ENCODE results near the gene ASCL1. TPM values are rescaled to one million over a fixed set of nuclear protein-coding genes. Genes with fewer than 3 reads are reported as not detected.

ASCL1 gene
- polyA plus RNA-seq, 1 donor = not detected

DNA sequence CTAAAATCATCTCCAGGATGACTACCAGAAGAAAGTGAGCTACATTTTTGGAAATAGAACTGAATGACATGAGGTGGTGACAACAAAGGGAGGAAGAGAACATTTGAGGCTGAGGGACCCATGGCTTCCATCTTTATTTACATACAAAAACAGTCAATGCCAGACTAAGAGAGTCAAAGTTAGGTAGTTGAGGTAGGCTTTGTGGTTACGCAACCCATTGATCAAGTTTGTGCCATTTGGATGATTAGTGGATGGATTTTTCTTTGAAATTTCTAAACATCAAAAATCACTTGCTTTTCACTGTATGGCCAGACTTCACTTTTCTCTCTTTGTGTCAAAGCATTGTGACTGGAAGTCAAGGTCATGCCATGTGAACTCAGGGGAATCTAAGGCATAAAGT, 22.9 kb downstream of the ASCL1 start:
- no peak for DNase-seq

DNA sequence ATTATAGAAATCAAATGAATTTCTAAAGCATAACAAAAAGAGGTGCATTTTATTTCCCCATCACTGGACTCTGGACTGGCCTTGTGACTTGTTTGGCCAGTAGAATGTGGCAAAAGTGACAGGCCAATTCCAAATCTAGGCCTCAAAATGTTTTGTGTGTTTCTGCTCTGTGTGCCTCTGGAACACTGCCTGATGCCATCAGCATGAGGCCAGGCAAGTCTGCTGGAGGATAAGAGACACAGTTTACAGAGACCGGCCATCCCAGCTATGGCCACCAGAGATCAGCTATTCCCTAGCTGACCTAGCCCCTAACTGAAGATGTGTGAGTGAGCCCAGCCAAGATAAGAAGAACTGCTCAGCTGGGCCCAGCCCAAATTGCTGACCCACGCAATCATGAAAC, 32.9 kb downstream of the ASCL1 start:
- no peak for DNase-seq

DNA sequence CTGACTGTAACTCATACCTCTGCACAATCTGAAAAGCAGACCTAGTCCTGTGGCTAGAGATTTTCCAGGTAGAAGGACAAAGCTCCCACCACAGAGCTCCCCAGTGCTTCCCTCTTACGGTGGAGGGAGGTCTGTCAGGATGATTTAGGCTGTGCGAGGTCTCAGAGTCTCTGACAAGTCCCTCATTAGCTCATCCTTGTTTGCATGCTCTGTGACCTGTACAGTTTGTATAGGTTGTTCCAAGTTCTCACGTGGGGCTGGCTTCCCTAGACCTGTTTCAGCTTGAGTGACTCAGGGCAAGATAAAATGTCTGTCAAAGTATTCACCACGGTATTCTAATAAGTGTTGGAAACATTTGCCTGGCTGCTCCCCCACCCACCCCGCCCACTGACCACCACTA, 34.8 kb downstream of the ASCL1 start:
- DNase-seq = no peak

DNA sequence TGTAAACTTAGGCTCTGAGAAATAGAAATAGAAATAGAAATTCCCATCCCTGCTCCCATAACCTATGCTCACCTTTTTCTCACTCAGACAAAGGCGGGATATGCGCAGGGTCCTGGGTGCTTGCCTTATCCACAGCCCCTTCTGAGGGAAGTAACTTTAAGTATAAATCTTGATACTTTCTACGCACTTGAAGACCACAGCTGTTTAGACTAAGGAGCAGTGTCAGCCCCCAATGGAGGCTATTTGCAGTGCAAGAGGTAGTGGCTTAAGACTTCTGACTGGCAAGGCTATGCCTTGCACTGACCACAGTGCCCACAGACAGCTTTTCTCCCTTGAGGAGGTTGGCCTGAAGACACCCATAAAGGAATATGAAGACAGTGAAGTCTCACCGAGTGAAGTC, 35.2 kb downstream of the ASCL1 start:
- DNase-seq = no peak

DNA sequence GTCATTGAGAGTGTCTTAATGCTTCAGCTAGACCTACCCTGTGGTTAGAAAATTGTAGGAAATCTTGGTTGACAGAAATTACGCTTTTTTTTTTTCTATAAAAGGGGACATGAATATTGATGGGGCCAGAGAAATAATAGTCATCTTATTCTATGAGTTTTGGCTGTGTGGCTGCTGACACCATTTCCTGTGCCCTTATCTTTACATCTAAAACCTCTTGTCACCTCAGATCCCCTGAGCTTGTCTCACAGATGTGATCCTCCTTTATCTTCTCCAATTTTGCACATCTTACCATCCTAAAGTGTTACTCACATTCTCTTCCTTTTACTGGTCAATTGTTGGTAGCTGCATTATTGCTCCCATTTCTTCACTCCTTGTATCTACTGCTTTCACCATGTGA, 36.1 kb downstream of the ASCL1 start:
- DNase-seq = no peak

DNA sequence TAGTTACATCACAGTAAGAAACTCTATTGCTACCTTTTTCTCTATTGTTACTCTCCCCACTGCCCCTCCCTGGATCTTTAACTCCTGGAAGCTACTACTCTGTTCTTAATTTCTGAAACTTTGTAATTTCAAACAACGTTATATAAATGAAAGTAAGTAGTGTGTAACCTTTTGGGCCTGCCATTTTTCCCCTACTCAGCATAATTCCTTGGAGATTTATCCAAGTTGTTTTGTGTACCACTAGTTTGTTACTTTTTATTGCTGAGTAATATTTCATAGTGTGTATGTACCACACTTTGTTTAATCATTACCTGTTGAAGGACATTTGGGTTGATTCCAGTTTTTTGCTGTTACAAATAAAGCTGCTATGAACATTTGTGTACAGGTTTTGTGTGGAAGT, 37.9 kb downstream of the ASCL1 start:
- no peak for DNase-seq

Other genes with a start within 250 kb of the ASCL1 start
- gene PAH, start 40.4 kb upstream of the ASCL1 start, polyA plus RNA-seq (ENCODE audit: insufficient read length) = not detected

Measured in hindlimb muscle (tissue), 1 donor.